H1 (cell line): ENCODE results near the gene DDX55. TPM values are rescaled to one million over a fixed set of nuclear protein-coding genes. Genes with fewer than 3 reads are reported as not detected.

Source experiments
- BCL11A ChIP-seq, 2 experiments: IDR thresholded peaks; one replicate each; pipeline ENCODE4 v1.6.1; 2011; ENCODE audit warnings: low read depth in 2 of 2, low read length in 2 of 2, mild to moderate bottlenecking in 2 of 2
- CBX8 ChIP-seq: fragments of 300-800, 300-1000 bp; sonication (generic); IDR thresholded peaks from 2 replicates; pipeline ENCODE4 v1.7.1; 2016; ENCODE audit warnings: low read depth, low read length, borderline replicate concordance
- CHD7 ChIP-seq: fragments of 300-600 bp; sonication (generic); IDR thresholded peaks from 2 replicates; pipeline ENCODE4 v1.7.1; 2012; ENCODE audit warnings: low read length, moderate library complexity, mild to moderate bottlenecking, inconsistent platforms; ENCODE audit not compliant: insufficient replicate concordance
- KDM5A ChIP-seq: fragments of 200-600 bp; IDR thresholded peaks from 2 replicates; pipeline ENCODE4 v1.7.1; 2012; ENCODE audit warnings: mild to moderate bottlenecking, low read length, inconsistent platforms, mixed read lengths
- POLR2AphosphoS5 ChIP-seq: IDR thresholded peaks from 2 replicates; pipeline ENCODE4 v1.6.1; 2011; ENCODE audit warnings: low read depth, low read length
- RAD21 ChIP-seq, 2 experiments: IDR thresholded peaks in 1 of 2; conservative IDR thresholded peaks in 1 of 2; 2 replicates each; pipeline ENCODE4 v1.6.1; 2011; ENCODE audit warnings: low read depth in 2 of 2, low read length in 2 of 2, improper control_type of control experiment in 1 of 2, inconsistent platforms in 1 of 2, mild to moderate bottlenecking in 1 of 2, moderate library complexity in 1 of 2
- RFX5 ChIP-seq: IDR thresholded peaks from 2 replicates; pipeline ENCODE4 v1.6.1; 2011; ENCODE audit warnings: low read depth, low read length, improper control_type of control experiment, borderline replicate concordance
- polyA plus RNA-seq, 7 experiments: library from polyadenylated mRNA; depleted of rRNA in 3 of 7; stranded (reverse) in 5 of 7; unstranded in 2 of 7; fragments of >200 nt in 5 of 7; fragments of 200-250 nt in 2 of 7; gene quantifications; 1 replicate in 5 of 7; 2 replicates in 1 of 7; 4 replicates in 1 of 7; pipeline versions ENCODE4 v1.2.1 to v1.2.3, GENCODE V29; 2011 to 2013; ENCODE audit warnings: missing spikeins in 2 of 7, mixed read lengths in 2 of 7
- total RNA-seq: library from RNA; stranded (reverse); fragmentation: NEBNext Ultra II Directional; extraction: Animal tissue kit (Norgen Biotek cat#: 25700); gene quantifications from 2 replicates; pipeline ENCODE4 v1.2.1, GENCODE V29; 2021

Gene DDX55
- total and polyA plus RNA-seq, 2 of the 8 experiments (the other 6 are each of a cell fraction or from before 2014, with no cell fraction given) = 25.8 to 37.7 TPM

- no peak for TF ChIP-seq CHD7
- no peak for TF ChIP-seq POLR2AphosphoS5
- no peak for TF ChIP-seq RAD21 (IDR thresholded peaks at IDR 0.05 in 1 of 2, conservative IDR thresholded peaks at IDR 0.05 in 1 of 2; ENCODE audit: low read depth in 2 of 2, low read length in 2 of 2)
- TF ChIP-seq RFX5 = no peak
- no peak for TF ChIP-seq BCL11A (IDR thresholded peaks at IDR 0.05; ENCODE audit: low read depth in 2 of 2, low read length in 2 of 2)
- TF ChIP-seq KDM5A = no peak
- no peak for TF ChIP-seq CBX8
- TF ChIP-seq, all 59 proteins: peak for 0
Observed at GRCh38 chr12:123643911-123644310, 42.0 kb downstream of the DDX55 start (continued).
